Suprapubic skin (tissue), 4 donors: ENCODE measurements around the gene CAMKK1.

Experiments
- CTCF ChIP-seq, 2 donors: fragments of 200-600 bp in 1 of 2; fragments of 450-650 bp in 1 of 2; sonication (generic) in 1 of 2; IDR thresholded peaks; one replicate each; pipeline ENCODE4 v1.5.1; 2016 to 2019; ENCODE audit warnings: antibody characterized with exemption in 2 of 2, mild to moderate bottlenecking in 1 of 2, moderate library complexity in 1 of 2
- POLR2A ChIP-seq, 2 donors: fragments of 450-650 bp; IDR thresholded peaks; one replicate each; pipeline ENCODE4 v1.6.1; 2017; ENCODE audit warnings: antibody characterized with exemption in 2 of 2, mild to moderate bottlenecking in 2 of 2, moderate library complexity in 2 of 2
- POLR2AphosphoS5 ChIP-seq, 3 donors: sonication (generic); formaldehyde crosslinking; IDR thresholded peaks; one replicate each; pipeline ENCODE4 v1.6.1; 2017; ENCODE audit warnings: antibody characterized with exemption in 3 of 3

- no peak for TF ChIP-seq CTCF (IDR thresholded peaks at IDR 0.05)
- TF ChIP-seq POLR2AphosphoS5 (IDR thresholded peaks at IDR 0.05), result no peak
- TF ChIP-seq POLR2A (IDR thresholded peaks at IDR 0.05), result no peak
Observed at GRCh38 chr17:3903881-3904290, 11.0 kb upstream of the CAMKK1 start.
